Parathyroid adenoma (tissue), 2 donors: ENCODE data around the gene MUL1.

Source experiments
- H2AFZ ChIP-seq: fragments of 300-600 bp; sonication (generic); one replicate; pipeline ENCODE4 v1.7.0; 2017; ENCODE audit warnings: antibody characterized with exemption, mild to moderate bottlenecking
- H3K27ac ChIP-seq: fragments of 300-600 bp; sonication (generic); one replicate; pipeline ENCODE4 v1.7.0; 2017
- H3K27me3 ChIP-seq: fragments of 300-600 bp; sonication (generic); one replicate; pipeline ENCODE4 v1.7.0; 2017; ENCODE audit warnings: low read length; ENCODE audit not compliant: control insufficient read depth, insufficient read depth
- H3K36me3 ChIP-seq: fragments of 300-600 bp; sonication (generic); one replicate; pipeline ENCODE4 v1.7.0; 2017; ENCODE audit warnings: low read length; ENCODE audit not compliant: control insufficient read depth, insufficient read depth
- H3K4me1 ChIP-seq: fragments of 300-600 bp; sonication (generic); one replicate; pipeline ENCODE4 v1.7.0; 2017; ENCODE audit warnings: control low read depth
- H3K4me2 ChIP-seq: fragments of 300-600 bp; sonication (generic); one replicate; pipeline ENCODE4 v1.7.0; 2017; ENCODE audit warnings: low read length
- H3K4me3 ChIP-seq: fragments of 300-600 bp; sonication (generic); one replicate; pipeline ENCODE4 v1.7.0; 2017; ENCODE audit warnings: low read depth, low read length
- H3K79me2 ChIP-seq: fragments of 300-600 bp; sonication (generic); one replicate; pipeline ENCODE4 v1.7.0; 2017; ENCODE audit warnings: control low read depth
- H3K9ac ChIP-seq: fragments of 300-600 bp; sonication (generic); one replicate; pipeline ENCODE4 v1.7.0; 2017; ENCODE audit warnings: mild to moderate bottlenecking
- H3K9me3 ChIP-seq: fragments of 300-600 bp; sonication (generic); one replicate; pipeline ENCODE4 v1.7.0; 2017; ENCODE audit warnings: low read length; ENCODE audit not compliant: control insufficient read depth
- TF ChIP-seq, protein P1 (sequence below): fragments of 300-600 bp; sonication (generic); IDR thresholded peaks from one replicate; pipeline ENCODE4 v1.7.0; 2017; ENCODE audit warnings: antibody characterized with exemption, mild to moderate bottlenecking
- donor health status: primary hyperparathyroidism.

Gene MUL1

DNA sequence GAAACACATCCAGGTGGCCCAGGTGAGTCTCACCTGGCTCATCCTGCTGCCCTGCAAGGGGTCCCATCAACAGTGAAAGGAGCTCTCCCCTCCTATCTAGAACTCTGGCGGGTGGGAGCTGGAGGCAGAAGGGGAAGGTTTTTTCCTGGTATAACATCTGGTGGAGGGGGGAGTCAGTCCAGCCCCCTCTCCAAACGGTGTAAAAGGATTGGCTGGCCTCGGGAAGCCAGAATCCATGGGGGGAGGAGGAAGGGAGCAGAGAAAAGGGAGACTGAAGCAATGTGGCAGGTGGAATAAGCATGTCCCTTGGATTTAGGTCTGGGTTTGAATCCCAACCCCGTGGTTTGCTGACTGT lies 20.7 kb downstream of the MUL1 start:
- H3K9ac ChIP-seq: no peak overlapping the region
- no peaks in the 10 kb centered on the region for H3K36me3 ChIP-seq
- TF ChIP-seq, protein P1, sequence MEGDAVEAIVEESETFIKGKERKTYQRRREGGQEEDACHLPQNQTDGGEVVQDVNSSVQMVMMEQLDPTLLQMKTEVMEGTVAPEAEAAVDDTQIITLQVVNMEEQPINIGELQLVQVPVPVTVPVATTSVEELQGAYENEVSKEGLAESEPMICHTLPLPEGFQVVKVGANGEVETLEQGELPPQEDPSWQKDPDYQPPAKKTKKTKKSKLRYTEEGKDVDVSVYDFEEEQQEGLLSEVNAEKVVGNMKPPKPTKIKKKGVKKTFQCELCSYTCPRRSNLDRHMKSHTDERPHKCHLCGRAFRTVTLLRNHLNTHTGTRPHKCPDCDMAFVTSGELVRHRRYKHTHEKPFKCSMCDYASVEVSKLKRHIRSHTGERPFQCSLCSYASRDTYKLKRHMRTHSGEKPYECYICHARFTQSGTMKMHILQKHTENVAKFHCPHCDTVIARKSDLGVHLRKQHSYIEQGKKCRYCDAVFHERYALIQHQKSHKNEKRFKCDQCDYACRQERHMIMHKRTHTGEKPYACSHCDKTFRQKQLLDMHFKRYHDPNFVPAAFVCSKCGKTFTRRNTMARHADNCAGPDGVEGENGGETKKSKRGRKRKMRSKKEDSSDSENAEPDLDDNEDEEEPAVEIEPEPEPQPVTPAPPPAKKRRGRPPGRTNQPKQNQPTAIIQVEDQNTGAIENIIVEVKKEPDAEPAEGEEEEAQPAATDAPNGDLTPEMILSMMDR: no peak
- peak overlapping the region; percentile 98 for H3K27ac ChIP-seq
- no peaks in the 10 kb centered on the region for H3K79me2 ChIP-seq
- H3K27me3 ChIP-seq: no peaks in the 10 kb centered on the region
- H3K4me3 ChIP-seq: peak overlapping the region; percentile 81
- H3K4me2 ChIP-seq: peak overlapping the region; percentile 96
- peak overlapping the region; percentile 84 for H2AFZ ChIP-seq
- peaks cover 3% of the 10 kb centered on the region for H3K4me1 ChIP-seq
- no peaks in the 10 kb centered on the region for H3K9me3 ChIP-seq

DNA sequence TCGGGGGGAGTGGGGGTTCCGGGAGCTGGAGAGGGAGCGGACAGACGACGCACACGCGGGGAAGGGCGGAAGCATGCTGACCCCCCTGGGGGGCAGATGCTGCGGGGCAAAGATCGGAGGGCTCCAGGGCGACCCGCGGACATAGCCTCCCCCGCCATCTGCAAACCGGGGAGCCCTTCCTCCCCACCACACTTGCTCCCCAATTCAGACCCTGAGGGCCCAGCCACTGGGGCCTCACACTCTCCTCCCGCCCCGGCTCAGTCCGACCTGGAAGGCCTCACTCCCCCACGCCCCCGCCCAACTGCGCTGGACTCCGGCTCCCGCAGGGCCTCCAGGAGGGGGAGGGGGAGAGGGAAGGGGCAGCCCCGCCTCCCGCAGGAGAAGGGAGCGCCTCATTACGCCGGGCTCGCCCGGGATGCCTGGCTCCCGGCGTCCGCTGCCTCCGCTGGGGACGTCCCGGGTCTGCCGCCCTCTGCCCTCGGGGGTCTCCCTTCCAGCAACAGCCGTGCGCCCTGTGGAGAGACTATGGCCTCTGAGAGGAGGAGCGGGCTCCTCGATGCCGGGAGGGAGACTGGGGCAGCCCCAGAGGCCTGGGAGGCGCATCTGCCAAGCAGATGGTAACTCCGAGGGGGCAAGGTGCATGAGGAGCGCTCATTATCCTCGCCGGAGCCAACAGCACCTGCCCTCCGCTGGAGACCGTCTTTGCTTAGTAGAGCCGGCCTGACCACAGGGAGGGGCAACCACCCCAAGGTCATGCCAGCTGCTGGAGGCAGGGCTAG lies 21.3 kb downstream of the MUL1 start:
- Histone ChIP-seq H3K9ac (peak overlapping the region; percentile 80), H3K4me1 (peaks cover 3% of the 10 kb centered on the region), H2AFZ (peak overlapping the region; percentile 84), H3K27ac (peak overlapping the region; percentile 98), H3K9me3 (no peaks in the 10 kb centered on the region), H3K36me3 (no peaks in the 10 kb centered on the region), H3K27me3 (no peaks in the 10 kb centered on the region), H3K4me2 (peak overlapping the region; percentile 96), H3K4me3 (peak overlapping the region; percentile 81), H3K79me2 (no peaks in the 10 kb centered on the region)
- TF ChIP-seq, protein P1: no peak

DNA sequence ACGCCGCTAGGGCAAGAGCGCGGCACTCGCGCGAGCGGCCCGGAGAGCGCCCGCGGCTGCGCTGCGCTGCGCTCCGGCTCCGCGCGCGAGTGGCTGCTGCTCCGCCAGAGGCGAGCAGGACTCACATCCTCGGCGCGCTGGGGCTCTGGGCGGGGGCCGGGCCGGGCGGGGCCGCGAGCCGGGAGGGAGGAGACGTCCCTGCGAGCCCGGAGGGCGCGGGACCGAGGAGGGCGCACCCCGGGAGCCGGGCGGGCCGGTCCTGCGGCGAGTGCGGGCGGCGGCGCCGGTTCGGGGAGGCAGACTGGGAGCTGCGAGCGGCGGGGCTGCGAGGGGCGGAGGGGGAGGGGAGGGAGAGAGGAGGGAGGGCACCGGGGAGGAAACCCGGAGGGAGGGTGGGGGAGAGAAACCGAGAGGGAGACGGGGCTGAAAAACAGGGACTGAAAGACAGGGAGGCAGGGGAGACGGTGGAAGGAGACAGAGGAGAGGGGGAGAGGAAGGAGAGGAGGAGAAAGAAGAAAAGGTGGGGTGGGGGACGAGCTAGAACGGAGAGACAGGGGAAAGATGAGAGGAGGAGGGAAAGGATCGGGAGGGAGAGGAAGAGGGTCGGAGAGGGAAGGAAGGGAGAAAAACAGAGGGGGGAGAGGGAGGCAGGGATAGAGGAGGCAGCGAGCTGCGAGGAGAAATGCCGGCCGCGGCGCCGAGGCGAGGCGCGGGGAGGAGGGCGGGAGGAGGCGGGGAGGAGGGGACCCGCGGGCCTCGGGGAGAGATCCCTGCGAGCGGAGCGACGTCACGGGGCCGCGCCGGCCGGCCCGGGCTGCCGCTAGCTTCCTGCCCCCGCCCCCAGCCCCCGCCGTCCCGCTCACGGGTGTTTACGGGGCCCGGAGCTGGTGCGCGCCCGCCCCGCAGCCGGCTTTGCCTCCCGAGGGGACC lies 22.2 kb downstream of the MUL1 start, which contains the start of gene CAMK2N1:
Gene CAMK2N1, minus strand, starts transcription at position 684 of the 930 bp plus-strand sequence. CDS start 831 bp downstream, outside the sequence.
- Histone ChIP-seq H3K9ac (peak within 1 kb of the TSS; percentile 80), H3K27me3 (no peaks in the 10 kb centered on the region), H3K9me3 (no peaks in the 10 kb centered on the region), H3K4me3 (peak within 1 kb of the TSS; percentile 83), H2AFZ (peak within 1 kb of the TSS; percentile 84), H3K27ac (peak within 1 kb of the TSS; percentile 98), H3K36me3 (no peaks in the 10 kb centered on the region), H3K4me1 (peaks cover 3% of the 10 kb centered on the region), H3K79me2 (no peaks in the 10 kb centered on the region), H3K4me2 (peak within 1 kb of the TSS; percentile 96)
- TF ChIP-seq, protein P1: no peak

DNA sequence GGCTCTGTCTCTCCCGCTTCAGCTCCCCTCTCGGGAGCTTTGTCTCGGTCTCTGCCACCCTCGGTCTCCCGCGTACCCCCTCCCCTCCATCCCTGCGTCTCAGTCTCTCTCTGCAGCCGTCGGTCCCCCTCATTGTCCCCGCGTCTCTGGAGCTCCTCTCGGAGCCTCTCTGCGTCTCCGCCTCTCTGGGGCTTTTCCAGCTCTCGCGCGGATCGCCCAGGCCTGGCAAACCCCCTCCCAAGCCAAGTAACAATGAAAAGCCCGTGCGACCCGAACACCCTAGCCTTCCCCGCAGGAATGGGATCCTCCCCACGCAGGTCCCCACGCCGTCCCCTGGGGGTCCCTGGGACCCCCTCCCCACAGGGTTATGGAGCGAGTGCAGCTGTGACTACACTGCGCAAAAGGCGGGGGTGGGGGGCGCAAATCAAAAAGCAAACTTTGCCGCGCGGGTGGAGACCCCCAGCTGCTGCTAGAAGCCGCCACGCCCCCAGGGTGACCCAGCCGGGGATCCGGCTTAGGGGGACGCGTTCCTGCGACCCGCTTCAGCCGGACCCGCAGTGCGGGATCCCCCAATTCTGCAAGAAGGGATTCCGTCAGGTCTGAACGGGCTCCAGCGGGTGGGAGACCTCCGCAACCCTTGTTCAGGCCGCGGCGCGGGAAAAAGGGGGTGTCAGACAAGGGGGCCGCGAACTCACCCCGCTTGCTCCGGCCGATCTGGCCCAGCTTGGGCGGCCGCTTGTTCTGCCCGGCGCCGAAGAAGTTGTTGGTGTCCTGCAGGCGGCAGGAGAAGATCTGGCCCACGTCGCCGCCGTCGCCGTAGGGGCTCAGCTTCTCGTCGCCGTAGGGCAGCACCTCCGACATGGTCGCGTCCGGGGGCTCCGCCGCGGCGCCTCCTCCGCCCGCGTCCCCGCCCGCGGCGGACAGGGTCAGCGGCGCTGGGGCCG lies 23.2 kb downstream of the MUL1 start:
- Histone ChIP-seq H2AFZ (peak overlapping the region; percentile 53), H3K9ac (peak overlapping the region; percentile 72), H3K9me3 (no peaks in the 10 kb centered on the region), H3K4me1 (peaks cover 3% of the 10 kb centered on the region), H3K79me2 (peaks cover 2% of the 10 kb centered on the region), H3K4me2 (peak overlapping the region; percentile 92), H3K27me3 (no peaks in the 10 kb centered on the region), H3K4me3 (peak overlapping the region; percentile 83), H3K36me3 (no peaks in the 10 kb centered on the region), H3K27ac (peak overlapping the region; percentile 88)
- TF ChIP-seq, protein P1: no peak
